GM12801 (cell line): ENCODE results near the gene NUP54.

Source experiments
- TF ChIP-seq, protein P1 (sequence below): IDR thresholded peaks from one replicate; pipeline ENCODE4 v1.5.1; 2011; ENCODE audit warnings: control low read depth; ENCODE audit not compliant: insufficient read length; ENCODE audit errors: extremely low read depth

Gene NUP54

DNA sequence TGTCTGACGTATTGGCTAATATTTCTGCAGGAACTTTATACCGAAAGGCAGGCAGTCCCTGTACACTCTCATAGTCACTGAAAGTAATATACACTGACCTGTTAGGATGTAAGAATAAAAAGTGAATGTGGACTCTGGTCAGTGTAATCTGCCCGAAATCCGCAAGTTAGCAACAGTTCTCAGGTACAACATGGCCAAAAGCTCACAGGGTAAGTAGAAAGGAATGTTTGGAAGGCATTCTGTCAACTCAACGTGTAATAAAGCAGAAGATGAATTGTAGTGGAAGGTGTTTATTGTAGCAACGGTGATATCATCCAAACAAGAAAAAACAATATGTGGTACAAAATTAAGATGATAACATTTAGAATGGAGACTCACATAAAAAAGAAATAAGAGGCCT is 26.0 kb upstream of the NUP54 start:
- TF ChIP-seq, protein P1, sequence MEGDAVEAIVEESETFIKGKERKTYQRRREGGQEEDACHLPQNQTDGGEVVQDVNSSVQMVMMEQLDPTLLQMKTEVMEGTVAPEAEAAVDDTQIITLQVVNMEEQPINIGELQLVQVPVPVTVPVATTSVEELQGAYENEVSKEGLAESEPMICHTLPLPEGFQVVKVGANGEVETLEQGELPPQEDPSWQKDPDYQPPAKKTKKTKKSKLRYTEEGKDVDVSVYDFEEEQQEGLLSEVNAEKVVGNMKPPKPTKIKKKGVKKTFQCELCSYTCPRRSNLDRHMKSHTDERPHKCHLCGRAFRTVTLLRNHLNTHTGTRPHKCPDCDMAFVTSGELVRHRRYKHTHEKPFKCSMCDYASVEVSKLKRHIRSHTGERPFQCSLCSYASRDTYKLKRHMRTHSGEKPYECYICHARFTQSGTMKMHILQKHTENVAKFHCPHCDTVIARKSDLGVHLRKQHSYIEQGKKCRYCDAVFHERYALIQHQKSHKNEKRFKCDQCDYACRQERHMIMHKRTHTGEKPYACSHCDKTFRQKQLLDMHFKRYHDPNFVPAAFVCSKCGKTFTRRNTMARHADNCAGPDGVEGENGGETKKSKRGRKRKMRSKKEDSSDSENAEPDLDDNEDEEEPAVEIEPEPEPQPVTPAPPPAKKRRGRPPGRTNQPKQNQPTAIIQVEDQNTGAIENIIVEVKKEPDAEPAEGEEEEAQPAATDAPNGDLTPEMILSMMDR = no peak

DNA sequence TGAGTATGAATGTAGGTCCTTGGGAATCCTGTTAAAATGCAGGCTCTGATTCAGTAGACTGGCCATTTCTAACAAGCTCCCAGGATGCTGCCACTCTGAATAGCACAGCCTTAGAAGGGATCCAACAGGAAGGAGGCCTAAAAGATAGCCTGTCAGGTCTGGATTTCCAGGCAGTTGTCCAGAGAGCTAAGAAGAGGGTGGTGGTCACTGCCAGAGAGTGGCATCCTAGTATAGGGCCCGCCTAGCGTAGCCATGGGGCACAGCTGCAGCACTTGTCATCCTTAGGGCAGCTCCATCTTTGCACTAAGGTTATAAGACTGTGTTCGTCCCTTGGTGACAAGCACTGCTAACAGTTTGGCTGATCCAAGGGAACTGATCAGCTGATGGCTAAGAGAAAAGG is 20.5 kb upstream of the NUP54 start:
- TF ChIP-seq, protein P1 = no peak

DNA sequence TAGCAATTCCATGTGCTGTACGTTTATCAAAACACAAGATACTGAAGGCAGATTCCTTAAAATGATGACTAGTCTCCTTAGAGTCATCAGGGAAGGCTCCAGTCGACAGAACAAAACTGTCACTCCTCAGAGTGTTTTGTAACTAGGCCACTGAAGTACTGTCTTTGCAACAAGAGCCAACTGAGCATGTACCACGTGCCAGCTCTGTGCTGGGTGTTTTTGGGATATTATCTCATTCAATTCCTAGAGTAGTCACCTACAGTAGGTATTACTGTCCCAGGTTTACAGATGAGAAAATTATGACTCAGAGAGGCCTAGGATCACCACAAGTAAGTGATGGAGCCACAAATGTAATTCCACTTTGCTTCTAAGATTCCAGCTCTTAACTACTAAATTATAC is 18.3 kb upstream of the NUP54 start:
- TF ChIP-seq, protein P1 = no peak

DNA sequence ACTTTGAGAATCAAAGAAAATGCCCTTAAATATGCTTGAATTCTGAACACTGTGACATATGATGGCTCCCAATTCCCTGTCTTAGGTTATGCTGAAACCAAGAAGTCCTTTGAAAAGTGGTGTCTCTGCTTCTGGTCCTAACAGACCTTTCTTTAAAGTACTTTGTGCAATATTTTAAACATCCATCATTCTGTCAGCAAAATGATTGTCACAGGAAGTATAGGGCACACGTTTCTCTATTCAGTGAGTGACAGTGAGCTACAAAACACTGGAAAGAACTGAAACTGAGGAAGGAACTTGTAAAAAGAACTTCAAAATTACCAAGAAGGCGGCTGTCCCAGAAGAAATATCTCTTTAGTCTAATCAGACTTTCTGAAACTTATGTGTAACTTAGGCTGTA is 12.2 kb upstream of the NUP54 start:
- TF ChIP-seq, protein P1 = no peak

DNA sequence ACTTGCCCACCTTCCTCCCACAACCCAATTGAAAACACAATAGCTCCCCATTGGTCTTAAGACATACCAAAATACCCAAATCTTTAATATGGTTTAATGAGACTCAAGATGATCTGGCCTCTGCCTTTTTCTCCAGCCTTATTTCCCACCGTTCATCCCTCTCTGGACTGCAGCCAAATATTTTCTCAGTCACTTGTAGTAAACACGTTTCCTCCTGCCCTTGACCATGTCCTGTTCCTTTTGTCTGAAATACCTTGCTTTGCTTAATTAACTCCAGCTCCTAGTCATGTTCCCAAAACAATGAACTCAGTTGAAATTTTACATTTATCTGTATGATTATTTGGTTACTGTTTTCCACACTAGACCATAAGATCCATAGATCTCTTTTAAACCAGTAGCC is 8.4 kb upstream of the NUP54 start:
- TF ChIP-seq, protein P1 = no peak

DNA sequence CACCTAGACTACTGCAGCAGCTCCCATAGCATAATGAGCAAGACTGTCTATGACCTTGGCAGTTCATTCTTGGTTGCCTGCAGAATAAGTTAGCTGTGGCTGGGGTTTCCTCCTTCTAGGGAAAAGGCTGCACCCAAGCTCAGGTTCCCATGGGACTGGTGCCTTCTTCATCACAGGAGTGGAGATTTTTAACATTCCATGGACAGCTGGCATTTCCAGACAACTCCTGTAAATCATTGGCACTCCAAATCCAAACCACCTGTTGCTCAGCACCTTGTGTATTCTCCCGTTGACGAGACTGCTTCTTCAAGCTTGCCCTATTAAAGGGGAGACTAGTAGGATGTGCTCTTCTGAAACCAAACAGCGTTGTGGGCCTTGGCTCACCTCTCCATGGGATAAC is 7.8 kb upstream of the NUP54 start:
- TF ChIP-seq, protein P1 = no peak

DNA sequence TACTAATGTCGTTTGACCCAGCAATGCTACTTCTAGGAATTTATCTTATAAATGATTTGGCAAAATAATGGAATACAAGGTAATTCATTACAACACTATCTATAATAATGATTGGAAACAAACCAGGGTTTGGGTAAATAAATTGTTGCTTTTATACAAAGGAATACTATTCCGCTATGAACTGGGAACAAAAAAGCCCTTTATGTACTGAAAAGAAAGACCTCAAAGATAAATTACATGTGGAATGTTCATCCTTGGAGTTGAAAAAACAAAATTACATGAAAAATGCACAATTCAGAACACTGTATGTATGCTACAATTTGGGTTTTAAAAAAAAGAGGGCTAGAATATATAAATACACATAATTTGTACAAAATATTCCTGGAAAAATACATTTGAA is 5.2 kb upstream of the NUP54 start:
- TF ChIP-seq, protein P1 = no peak
